GM21367 (cell line): ENCODE measurements around the gene TMEM39A.

Experiments
- ATAC-seq: cut with Tn5 transposase; IDR thresholded peaks from one replicate; pipeline ENCODE4 v1.9.1; 2021; ENCODE audit not compliant: unreplicated experiment

Gene TMEM39A

GRCh38 chr3:119463171-119464169 lies at the start of gene TMEM39A:
TMEM39A (minus strand) TSS chr3:119463615; CDS start chr3:119462074, 1,541 bp downstream.
- ATAC-seq = peak; percentile 88

- no peak for ATAC-seq
These were observed 47.3 kb upstream of the TMEM39A start for GRCh38 chr3:119510690-119511089.

GRCh38 chr3:119508172-119508845 lies 44.9 kb upstream of the TMEM39A start:
- ATAC-seq = peak; percentile 54

- ATAC-seq = no peak
These were observed 44.0 kb upstream of the TMEM39A start for GRCh38 chr3:119507404-119507803.

- no peak for ATAC-seq
These were observed 43.2 kb upstream of the TMEM39A start for GRCh38 chr3:119506631-119507030.

- ATAC-seq = no peak
These were observed 37.5 kb upstream of the TMEM39A start for GRCh38 chr3:119500901-119501300.

GRCh38 chr3:119500265-119500664 lies 36.9 kb upstream of the TMEM39A start:
- no peak for ATAC-seq

GRCh38 chr3:119498186-119499011 lies 35.0 kb upstream of the TMEM39A start, which contains the start of gene TIMMDC1:
TIMMDC1 (plus strand) TSS chr3:119498547; CDS start chr3:119498734, 187 bp downstream.
- peak; percentile 98 for ATAC-seq

GRCh38 chr3:119497820-119498185 lies 34.4 kb upstream of the TMEM39A start:
- ATAC-seq = no peak

GRCh38 chr3:119494597-119494996 lies 31.2 kb upstream of the TMEM39A start:
- ATAC-seq = no peak

GRCh38 chr3:119492810-119493209 lies 29.4 kb upstream of the TMEM39A start:
- no peak for ATAC-seq

GRCh38 chr3:119492128-119492527 lies 28.7 kb upstream of the TMEM39A start:
- ATAC-seq = no peak

GRCh38 chr3:119490153-119490552 lies 26.7 kb upstream of the TMEM39A start:
- ATAC-seq = no peak

GRCh38 chr3:119485563-119485962 lies 22.1 kb upstream of the TMEM39A start:
- no peak for ATAC-seq

- ATAC-seq = no peak
These were observed 19.7 kb upstream of the TMEM39A start for GRCh38 chr3:119483101-119483500.

GRCh38 chr3:119481079-119481478 lies 17.7 kb upstream of the TMEM39A start:
- ATAC-seq = no peak

GRCh38 chr3:119470866-119471265 lies 7.5 kb upstream of the TMEM39A start:
- no peak for ATAC-seq

- ATAC-seq = no peak
These were observed 6.2 kb upstream of the TMEM39A start for GRCh38 chr3:119469418-119470189.

GRCh38 chr3:119468041-119468440 lies 4.6 kb upstream of the TMEM39A start:
- ATAC-seq = no peak

GRCh38 chr3:119457246-119457645 lies 6.2 kb downstream of the TMEM39A start:
- no peak for ATAC-seq
